ENCODE measurements around the gene THPO. TPM values are rescaled to one million over a fixed set of nuclear protein-coding genes. Genes with fewer than 3 reads are reported as not detected.

THPO gene
- total RNA-seq, 1 donor from 2014 or later = 0.41 TPM

- Mint-ChIP-seq H3K36me3 (peaks cover 45% of the 10 kb centered on the region), H3K27ac (peak overlapping the region; percentile 78), H3K9me3 (no peaks in the 10 kb centered on the region), H3K27me3 (peaks cover 3% of the 10 kb centered on the region), H3K4me1 (ENCODE audit: unreplicated experiment) (peaks cover 28% of the 10 kb centered on the region), H3K4me3 (peak overlapping the region; percentile 66)
- TF ChIP-seq CTCF (conservative IDR thresholded peaks at IDR 0.05) = no peak
- no peak for DNase-seq (ENCODE audit: extremely low spot score, unreplicated experiment)
Observed at GRCh38 chr3:184366619-184367289, 11.3 kb downstream of the THPO start.

- TF ChIP-seq CTCF (conservative IDR thresholded peaks at IDR 0.05) = peak; percentile 68
- peak overlapping the region; percentile 99 for H3K27ac Mint-ChIP-seq
- no peaks in the 10 kb centered on the region for H3K9me3 Mint-ChIP-seq
- H3K36me3 Mint-ChIP-seq = peaks cover 24% of the 10 kb centered on the region
- peak overlapping the region; percentile 99 for H3K4me3 Mint-ChIP-seq
- H3K27me3 Mint-ChIP-seq = no peaks in the 10 kb centered on the region
- H3K4me1 Mint-ChIP-seq (ENCODE audit: unreplicated experiment) = peaks cover 28% of the 10 kb centered on the region
- DNase-seq (ENCODE audit: extremely low spot score, unreplicated experiment) = peak; percentile 97
Observed at GRCh38 chr3:184362668-184363546, 15.1 kb downstream of the THPO start.

- no peaks in the 10 kb centered on the region for H3K9me3 Mint-ChIP-seq
- peak overlapping the region; percentile 99 for H3K27ac Mint-ChIP-seq
- no peaks in the 10 kb centered on the region for H3K27me3 Mint-ChIP-seq
- TF ChIP-seq CTCF (conservative IDR thresholded peaks at IDR 0.05) = no peak
- peaks cover 24% of the 10 kb centered on the region for H3K4me1 Mint-ChIP-seq (ENCODE audit: unreplicated experiment)
- peaks cover 20% of the 10 kb centered on the region for H3K36me3 Mint-ChIP-seq
- peak overlapping the region; percentile 99 for H3K4me3 Mint-ChIP-seq
- DNase-seq (ENCODE audit: extremely low spot score, unreplicated experiment) = no peak
Observed at GRCh38 chr3:184361932-184362667, 15.9 kb downstream of the THPO start.

- H3K27me3 Mint-ChIP-seq = no peaks in the 10 kb centered on the region
- peaks cover 18% of the 10 kb centered on the region for H3K4me1 Mint-ChIP-seq (ENCODE audit: unreplicated experiment)
- H3K36me3 Mint-ChIP-seq = peaks cover 18% of the 10 kb centered on the region
- no peak for TF ChIP-seq CTCF (conservative IDR thresholded peaks at IDR 0.05)
- peak within 1 kb of the TSS; percentile 99 for H3K27ac Mint-ChIP-seq
- H3K4me3 Mint-ChIP-seq = peak within 1 kb of the TSS; percentile 99
- H3K9me3 Mint-ChIP-seq = no peaks in the 10 kb centered on the region
- peak; percentile 81 for DNase-seq (ENCODE audit: extremely low spot score, unreplicated experiment)
Observed at GRCh38 chr3:184361532-184361931, 16.5 kb downstream of the THPO start, which contains the start of the genes CLCN2 and POLR2H. Gene CLCN2, minus strand, starts transcription at chr3:184361605. Its CDS starts 126 bp downstream, at chr3:184361479. Gene POLR2H, plus strand, starts transcription at chr3:184361710. Its CDS starts 1,783 bp downstream, at chr3:184363493.

- DNase-seq (ENCODE audit: extremely low spot score, unreplicated experiment) = no peak
- no peak for TF ChIP-seq CTCF (conservative IDR thresholded peaks at IDR 0.05)
- Mint-ChIP-seq H3K27ac (peak overlapping the region; percentile 80), H3K36me3 (peaks cover 15% of the 10 kb centered on the region), H3K9me3 (no peaks in the 10 kb centered on the region), H3K27me3 (no peaks in the 10 kb centered on the region), H3K4me1 (ENCODE audit: unreplicated experiment) (peaks cover 17% of the 10 kb centered on the region), H3K4me3 (peak overlapping the region; percentile 94)
Observed at GRCh38 chr3:184360929-184361531, 17.0 kb downstream of the THPO start.

All from type B pancreatic cell (in vitro differentiated cells).